Measurements from ENCODE around the gene GPR179. TPM values are rescaled to one million over a fixed set of nuclear protein-coding genes. Genes with fewer than 3 reads are reported as not detected.

The GPR179 gene
- under 1 TPM in 6 of 7 donors, not detected in 1; 0.05 to 0.15 (median 0.12) TPM for total RNA-seq
- polyA plus RNA-seq, result under 1 TPM; 0.02 to 0.08 TPM
- long read RNA-seq, donor 1, result 0 reads
- long read RNA-seq, donor 2, result 0 reads
- long read RNA-seq, donor 3, result 0 reads

GRCh38 chr17:38343608-38344419 is at the start of gene GPR179:
GPR179 (minus strand) TSS chr17:38343956; CDS start chr17:38343789, 167 bp downstream.
- WGBS, 3 donors, result 65 to 71% (median 67%) methylated on average over 18 of the region's 18 CpGs
- H3K9me3 ChIP-seq, result no peaks in the 10 kb centered on the region
- H3K36me3 ChIP-seq, result no peaks in the 10 kb centered on the region
- intact Hi-C loops (cut with DNase I), result loop anchor here in 1 of 4 donors (10.0 kb wide), 2 partner anchors 141 to 321 kb away; no protein-coding TSS in a partner anchor
- no peaks in the 10 kb centered on the region for H3K27me3 ChIP-seq
- no peak within 1 kb of the TSS for H3K27ac ChIP-seq
- H3K4me1 ChIP-seq (ENCODE audit: insufficient read depth), result no peaks in the 10 kb centered on the region
- peak in 1 of 5 donors; percentile 12 for DNase-seq
- no peak for TF ChIP-seq POLR2A (IDR thresholded peaks at IDR 0.05)
- TF ChIP-seq EP300 (IDR thresholded peaks at IDR 0.05), result no peak
- H3K4me3 ChIP-seq, result no peak within 1 kb of the TSS

DNA sequence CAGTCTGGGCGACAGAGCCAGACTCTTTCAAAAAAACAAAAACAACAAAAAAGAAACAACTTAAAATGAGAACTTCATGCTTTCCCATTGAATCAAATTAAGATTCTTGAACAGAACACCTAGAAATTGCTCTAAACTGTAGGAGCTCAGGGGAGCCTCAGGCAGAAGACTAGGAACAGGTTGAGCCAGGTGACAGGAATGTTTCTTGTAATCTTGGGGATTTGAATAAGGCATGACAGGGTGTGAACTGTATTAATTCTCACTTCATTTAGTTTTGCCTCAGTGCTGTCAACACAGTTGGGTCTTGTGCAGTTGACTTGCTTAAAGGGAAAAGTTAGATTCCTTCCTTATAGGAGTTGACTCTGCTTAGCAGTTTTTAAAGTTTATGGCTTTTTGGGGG is 35.7 kb upstream of the GPR179 start:
- Histone ChIP-seq H3K4me1 (ENCODE audit: insufficient read depth) (no peaks in the 10 kb centered on the region), H3K27me3 (no peaks in the 10 kb centered on the region), H3K36me3 (no peaks in the 10 kb centered on the region), H3K9me3 (no peaks in the 10 kb centered on the region), H3K27ac (no peak overlapping the region), H3K4me3 (no peak overlapping the region)
- no peak for TF ChIP-seq CTCF (IDR thresholded peaks at IDR 0.05)
- no peak for TF ChIP-seq POLR2A (IDR thresholded peaks at IDR 0.05)
- TF ChIP-seq EP300 (IDR thresholded peaks at IDR 0.05), result no peak
- no peak for DNase-seq
- WGBS, 3 donors, result 61 to 78% (median 71%) methylated on average over 1 of the region's 1 CpG
- intact Hi-C loops (cut with DNase I), result no loop called here

GRCh38 chr17:38369124-38369886 is 25.5 kb upstream of the GPR179 start:
- H3K27me3 ChIP-seq, result no peaks in the 10 kb centered on the region
- no peaks in the 10 kb centered on the region for H3K9me3 ChIP-seq
- H3K27ac ChIP-seq, result no peak overlapping the region
- intact Hi-C loops (cut with DNase I), result no loop called here
- DNase-seq, result no peak
- no peak overlapping the region for H3K4me3 ChIP-seq
- WGBS, 3 donors, result 89 to 90% (median 89%) methylated on average over 8 of the region's 8 CpGs
- TF ChIP-seq CTCF (IDR thresholded peaks at IDR 0.05) (no peak), POLR2A (IDR thresholded peaks at IDR 0.05) (no peak), EP300 (IDR thresholded peaks at IDR 0.05) (no peak)
- H3K4me1 ChIP-seq (ENCODE audit: insufficient read depth), result no peaks in the 10 kb centered on the region
- H3K36me3 ChIP-seq, result no peaks in the 10 kb centered on the region

DNA sequence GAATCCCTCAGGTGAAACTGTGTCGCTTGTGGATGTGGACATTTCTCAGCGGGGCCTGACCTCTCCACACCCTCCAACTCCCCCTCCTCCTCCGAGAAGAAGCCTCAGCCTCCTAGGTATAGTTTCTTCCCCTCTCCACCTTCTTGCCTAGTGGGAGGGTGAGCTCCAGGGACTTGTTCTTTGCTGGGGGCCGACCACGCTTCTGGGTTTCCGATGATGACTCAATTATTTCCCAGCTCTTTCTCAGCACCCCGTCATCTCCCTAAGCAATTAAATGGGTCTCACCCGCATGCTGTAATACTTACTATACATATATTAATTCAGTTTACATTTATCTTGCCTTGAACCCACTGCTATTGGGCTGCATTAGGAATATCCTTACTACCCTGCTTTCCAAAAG is 21.0 kb upstream of the GPR179 start:
- intact Hi-C loops (cut with DNase I), result no loop called here
- no peak overlapping the region for H3K4me3 ChIP-seq
- TF ChIP-seq EP300 (IDR thresholded peaks at IDR 0.05), result no peak
- no peak for TF ChIP-seq POLR2A (IDR thresholded peaks at IDR 0.05)
- TF ChIP-seq CTCF (IDR thresholded peaks at IDR 0.05), result no peak
- no peak overlapping the region for H3K27ac ChIP-seq
- no peaks in the 10 kb centered on the region for H3K4me1 ChIP-seq (ENCODE audit: insufficient read depth)
- 85 to 86% (median 86%) methylated on average over 8 of the region's 8 CpGs for WGBS, 3 donors
- no peaks in the 10 kb centered on the region for H3K9me3 ChIP-seq
- no peaks in the 10 kb centered on the region for H3K27me3 ChIP-seq
- no peak for DNase-seq
- no peaks in the 10 kb centered on the region for H3K36me3 ChIP-seq

Data from ovary (tissue), 10 donors.